NCI-H1417 (cell line): ENCODE results near the gene SDC1.

Source experiments
- DNase-seq, 3 experiments: peaks; one replicate each; lab custom pipeline; 2025; lab: John Stamatoyannopoulos, UW

The SDC1 gene

GRCh38 chr2:20227894-20228505 is 3.1 kb upstream of the SDC1 start:
- DNase-seq = no peak

GRCh38 chr2:20226152-20226545 is 1.2 kb upstream of the SDC1 start:
- no peak for DNase-seq

- peak; percentile 83 to 86 (median 85) for DNase-seq
Observed at GRCh38 chr2:20225294-20226151, 593 bp upstream of the SDC1 start.

DNA sequence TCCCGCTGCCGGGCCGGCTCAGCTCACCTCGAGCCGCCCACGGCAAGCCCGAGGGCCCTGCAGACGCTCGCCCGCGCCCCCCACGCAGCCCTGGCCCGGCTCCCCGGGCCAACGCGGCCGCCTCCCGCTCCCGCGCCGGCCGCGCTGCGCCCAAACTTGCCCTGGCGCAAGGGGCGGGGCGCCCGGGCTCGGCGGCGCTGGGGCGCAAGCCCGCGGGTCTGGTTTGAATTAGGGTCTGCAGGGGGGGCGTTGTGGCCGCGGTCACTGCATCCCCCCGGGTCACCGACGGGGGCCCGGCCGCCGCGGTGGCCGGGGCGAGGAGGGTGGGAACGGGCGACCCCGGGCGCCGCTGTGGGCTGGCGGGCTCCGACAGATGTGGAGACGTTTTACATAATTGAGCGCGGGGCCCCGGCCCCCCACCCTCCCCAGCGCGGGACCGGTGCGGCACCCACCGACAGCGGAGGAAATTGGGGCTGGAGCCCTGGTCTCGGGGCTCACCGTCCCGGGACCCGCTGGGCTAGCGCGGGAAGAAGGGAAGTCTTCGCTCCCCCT is 690 bp downstream of the SDC1 start:
- peak in 1 of 3 experiments; percentile 70 for DNase-seq

DNA sequence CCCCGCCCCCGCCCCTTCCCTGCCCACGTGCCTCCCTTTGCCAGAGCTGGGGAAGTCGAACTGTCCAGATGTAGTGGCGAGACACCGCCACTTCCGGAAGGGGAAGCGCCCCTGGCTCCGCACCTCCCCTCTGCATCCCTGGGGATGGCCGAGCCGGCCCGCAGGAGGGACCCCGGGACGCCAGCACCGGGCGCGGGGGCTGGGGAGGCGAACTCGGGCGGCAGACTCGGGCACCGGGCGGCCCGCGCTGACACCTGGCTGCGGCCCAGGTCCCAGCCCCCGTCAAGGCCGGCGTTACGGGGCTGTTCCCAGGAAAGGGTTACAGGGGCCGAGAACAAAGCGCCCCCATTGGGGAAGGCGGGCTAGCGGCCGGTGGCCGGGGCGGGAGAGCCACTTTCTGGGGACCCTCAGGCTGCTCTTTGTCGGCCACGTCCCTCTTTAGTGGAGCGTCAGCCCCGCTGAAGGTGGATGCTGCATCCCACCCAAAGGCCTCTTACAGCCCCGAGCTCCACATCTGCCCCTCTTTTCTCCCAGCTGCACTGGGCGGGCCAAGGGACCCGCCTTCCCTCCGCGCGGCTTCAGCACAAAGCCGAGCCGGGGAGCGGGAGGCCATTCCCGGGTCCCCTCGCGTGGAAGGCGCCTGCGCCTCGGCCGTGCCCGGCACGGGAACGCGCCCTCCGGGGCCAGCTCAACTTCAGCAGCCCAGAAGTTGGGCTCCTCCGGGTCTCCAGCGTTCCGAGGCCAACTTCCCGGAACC is 1.3 kb downstream of the SDC1 start:
- peak; percentile 84 to 88 (median 85) for DNase-seq

- DNase-seq = peak in 1 of 3 experiments; percentile 84
Observed at GRCh38 chr2:20222769-20223406, 2.0 kb downstream of the SDC1 start.

GRCh38 chr2:20222014-20222768 is 2.7 kb downstream of the SDC1 start:
- DNase-seq = no peak

DNA sequence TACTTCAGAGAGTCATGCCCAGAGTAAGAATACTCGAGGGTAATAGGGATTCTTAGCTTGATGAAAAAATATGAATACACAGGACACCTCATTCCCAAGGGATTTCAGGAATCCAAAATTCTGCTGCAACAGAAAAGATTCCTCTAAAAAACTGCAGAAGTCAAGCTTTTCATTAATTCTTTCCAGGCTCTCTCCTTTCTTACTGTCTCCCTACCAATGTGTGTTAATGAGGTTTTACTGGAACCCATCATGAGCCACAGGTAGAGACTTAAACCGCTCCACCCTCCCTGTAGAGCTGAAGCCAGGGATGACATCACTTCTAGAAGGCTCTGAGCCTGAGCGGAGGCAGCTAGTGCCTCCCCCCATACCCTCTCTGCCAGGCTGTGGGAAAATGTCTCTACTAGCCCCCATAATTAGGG is 3.4 kb downstream of the SDC1 start:
- DNase-seq = no peak

GRCh38 chr2:20220806-20221554 is 4.0 kb downstream of the SDC1 start:
- no peak for DNase-seq

DNA sequence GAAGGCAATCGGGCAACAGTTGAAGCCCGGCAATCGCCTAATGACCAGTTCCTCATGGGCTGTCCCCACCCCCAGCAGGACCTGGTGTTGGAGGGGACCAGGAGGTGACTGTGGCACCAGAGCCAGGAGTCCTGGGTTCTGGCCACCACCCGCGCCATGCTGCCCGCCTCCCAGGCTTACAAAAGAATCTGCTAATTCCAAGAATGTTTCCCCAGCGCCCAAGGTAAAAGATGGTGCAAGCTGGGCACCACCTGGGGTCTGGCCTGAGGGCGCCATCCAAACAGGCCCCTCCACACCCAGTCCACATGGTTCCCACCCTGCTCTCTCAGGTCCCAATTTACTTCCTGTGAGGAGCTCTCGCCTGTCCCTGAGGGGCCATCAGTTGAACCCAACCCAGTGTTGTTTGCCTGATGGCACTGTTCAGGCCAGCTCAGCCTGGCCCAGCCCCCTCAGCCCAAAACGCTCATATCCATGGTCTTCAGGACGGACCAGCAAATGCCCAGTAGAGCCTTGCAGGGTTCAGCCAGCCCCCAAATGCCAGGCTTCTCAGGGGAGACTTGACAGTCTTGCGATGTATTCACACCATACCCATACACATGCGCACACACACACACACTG is 5.1 kb downstream of the SDC1 start:
- DNase-seq = no peak

GRCh38 chr2:20218331-20219320 is 6.3 kb downstream of the SDC1 start:
- no peak for DNase-seq

GRCh38 chr2:20217041-20217970 is 7.6 kb downstream of the SDC1 start:
- no peak for DNase-seq

- DNase-seq = no peak
Observed at GRCh38 chr2:20216130-20217025, 8.6 kb downstream of the SDC1 start.

DNA sequence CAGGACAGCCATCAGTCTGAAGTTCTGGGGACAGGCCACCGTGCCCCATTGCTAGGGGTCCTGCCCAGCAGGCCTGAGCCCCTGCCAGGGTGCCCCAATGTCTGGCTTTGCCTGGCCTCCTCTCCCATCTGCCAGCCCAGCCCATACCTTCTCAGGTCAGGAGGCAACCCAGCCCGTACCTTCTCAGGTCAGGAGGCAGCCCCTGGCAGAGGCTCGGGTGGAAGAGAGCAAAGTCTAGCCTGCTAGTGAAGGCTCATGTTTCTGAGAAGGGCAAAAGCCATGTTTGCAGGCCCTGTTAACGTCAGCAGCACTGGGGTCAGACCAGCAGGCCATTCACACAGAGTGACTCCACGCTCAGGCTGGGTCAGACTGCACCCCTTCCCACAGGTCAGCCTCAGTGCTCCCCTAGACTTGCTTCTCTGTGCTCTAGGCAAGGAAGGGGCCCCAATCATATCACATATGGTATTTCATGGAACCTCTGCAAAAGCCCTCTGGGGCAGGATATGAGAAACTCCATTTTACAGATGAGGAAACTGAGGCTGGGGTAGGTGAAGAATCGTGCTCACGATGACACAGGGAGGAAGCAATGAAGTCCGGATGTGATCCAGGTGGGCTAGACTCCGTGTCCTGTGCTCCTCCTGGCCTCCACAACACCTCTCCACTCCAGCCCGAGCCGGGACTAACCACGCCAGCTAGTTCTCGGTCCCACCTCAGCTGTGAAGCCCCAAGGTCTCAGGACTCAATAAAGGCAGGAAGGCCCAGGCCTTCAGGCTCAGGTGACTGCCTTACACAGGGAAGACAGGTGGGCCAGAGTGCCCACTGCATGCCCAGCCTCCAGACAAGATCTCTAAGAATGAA is 9.5 kb downstream of the SDC1 start:
- DNase-seq = no peak

DNA sequence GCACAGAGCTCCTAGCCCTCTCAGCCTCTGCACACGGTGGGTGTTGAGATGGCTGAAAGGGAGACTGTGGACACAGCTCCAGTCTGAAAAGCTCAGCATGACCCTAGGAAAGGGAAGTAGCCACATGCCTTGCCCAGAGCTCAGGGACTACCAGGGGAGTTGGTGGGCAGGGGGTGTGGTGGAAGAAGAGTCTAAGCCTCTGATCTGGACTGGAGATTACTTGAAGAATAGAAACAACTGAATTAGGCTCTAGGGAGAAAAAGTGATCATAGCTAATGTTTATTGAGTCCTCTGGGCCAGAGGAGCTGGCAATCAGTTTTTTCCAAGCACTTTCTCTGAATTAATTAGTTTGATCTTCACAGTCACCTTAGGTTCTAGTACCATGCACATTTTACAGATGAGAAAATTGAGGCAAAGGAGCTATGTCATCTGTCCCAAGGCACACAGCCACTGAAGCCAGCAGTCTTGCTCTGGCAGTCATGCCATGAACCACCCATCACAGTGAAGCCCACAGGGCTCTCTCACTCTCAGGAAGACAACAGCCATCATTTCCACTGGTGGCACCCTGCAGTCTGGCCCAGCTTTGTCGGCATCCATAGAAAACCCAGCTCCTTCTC is 10.3 kb downstream of the SDC1 start:
- DNase-seq = no peak
